GM12865 (cell line): ENCODE measurements around the gene SPEM2.

Experiments used
- DNase-seq: peaks from one replicate; pipeline ENCODE4 v3.0.0; 2010; ENCODE audit warnings: low read depth
- H3K4me3 ChIP-seq: 2 replicates; pipeline ENCODE4 v1.5.1; 2011; ENCODE audit warnings: mild to moderate bottlenecking, low read depth, low read length, control low read depth
- CTCF ChIP-seq: IDR thresholded peaks from 2 replicates; pipeline ENCODE4 v1.5.1; 2011; ENCODE audit warnings: low read length, control low read depth, low read depth, inconsistent platforms; ENCODE audit not compliant: insufficient read depth; ENCODE audit errors: missing control alignments

The SPEM2 gene

GRCh38 chr17:7437950-7438614 lies 12.7 kb downstream of the SPEM2 start:
- DNase-seq = peak; percentile 39
- no peak for TF ChIP-seq CTCF
- H3K4me3 ChIP-seq = peak overlapping the region; percentile 92

DNA sequence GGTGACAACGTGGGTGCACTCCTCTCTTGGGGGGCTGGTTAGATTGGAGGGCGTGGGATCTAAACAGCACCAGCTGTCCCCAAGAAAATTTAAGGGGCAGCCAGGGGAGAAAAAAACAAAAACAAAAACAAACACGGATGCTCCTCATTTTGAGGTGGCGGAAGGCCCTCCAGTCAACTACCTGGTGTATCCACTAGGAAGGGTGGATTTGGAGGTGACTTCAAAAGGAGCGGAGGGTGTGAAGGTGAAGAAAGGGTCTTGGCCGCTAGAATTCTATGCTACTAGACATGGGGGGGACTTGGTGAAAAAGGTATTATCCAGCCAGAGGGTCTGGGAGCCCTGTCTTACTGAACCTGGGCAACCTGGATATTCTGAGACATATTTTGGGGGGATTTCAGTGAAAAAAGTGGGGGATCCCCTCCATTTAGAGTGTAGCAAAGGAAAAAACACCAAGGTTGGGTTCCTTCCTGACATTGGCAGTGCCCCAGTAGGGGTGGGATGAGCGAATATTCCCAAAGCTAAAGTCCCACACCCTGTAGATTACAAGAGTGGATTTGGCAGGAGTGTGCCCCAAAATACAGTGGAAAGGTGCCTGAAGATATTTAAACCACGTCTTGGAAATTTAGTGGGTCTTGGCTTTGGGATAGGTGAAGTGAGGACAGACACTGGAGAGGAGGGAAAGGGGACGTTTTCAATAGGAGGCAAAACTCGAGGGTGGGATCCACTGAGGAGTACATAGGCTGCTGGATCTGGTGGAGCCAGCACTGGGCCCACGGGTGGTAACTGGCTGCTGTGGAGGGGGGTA lies 13.4 kb downstream of the SPEM2 start:
- no peak for DNase-seq
- peak overlapping the region; percentile 92 for H3K4me3 ChIP-seq
- no peak for TF ChIP-seq CTCF

DNA sequence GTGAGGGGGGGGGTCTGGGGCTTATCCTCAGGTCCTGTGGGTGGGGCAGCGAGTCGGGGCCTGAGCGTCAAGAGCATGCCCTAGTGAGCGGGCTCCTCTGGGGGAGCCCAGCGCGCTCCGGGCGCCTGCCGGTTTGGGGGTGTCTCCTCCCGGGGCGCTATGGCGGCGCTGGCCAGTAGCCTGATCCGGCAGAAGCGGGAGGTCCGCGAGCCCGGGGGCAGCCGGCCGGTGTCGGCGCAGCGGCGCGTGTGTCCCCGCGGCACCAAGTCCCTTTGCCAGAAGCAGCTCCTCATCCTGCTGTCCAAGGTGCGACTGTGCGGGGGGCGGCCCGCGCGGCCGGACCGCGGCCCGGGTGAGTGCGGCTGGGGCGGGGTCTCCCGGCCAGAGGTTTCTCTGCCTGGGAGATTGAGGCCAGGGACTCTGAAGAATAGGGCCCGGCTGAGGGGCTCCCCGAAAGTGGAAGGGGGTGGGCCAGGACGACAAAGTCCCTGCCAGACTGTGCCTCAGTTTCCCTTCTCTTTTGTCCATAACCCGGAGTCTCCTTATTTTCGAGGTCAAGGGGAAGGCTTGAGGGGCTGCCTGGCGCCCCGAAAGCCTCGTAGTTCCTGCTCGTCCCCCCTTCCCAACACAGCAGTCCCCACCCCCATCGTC lies 14.2 kb downstream of the SPEM2 start, which contains the start of gene FGF11:
Gene FGF11, plus strand, starts transcription at position 51 of the 651 bp plus-strand sequence. Its CDS starts 109 bp downstream, at position 160.
- no peak for DNase-seq
- no peak for TF ChIP-seq CTCF
- H3K4me3 ChIP-seq = peak within 1 kb of the TSS; percentile 92

DNA sequence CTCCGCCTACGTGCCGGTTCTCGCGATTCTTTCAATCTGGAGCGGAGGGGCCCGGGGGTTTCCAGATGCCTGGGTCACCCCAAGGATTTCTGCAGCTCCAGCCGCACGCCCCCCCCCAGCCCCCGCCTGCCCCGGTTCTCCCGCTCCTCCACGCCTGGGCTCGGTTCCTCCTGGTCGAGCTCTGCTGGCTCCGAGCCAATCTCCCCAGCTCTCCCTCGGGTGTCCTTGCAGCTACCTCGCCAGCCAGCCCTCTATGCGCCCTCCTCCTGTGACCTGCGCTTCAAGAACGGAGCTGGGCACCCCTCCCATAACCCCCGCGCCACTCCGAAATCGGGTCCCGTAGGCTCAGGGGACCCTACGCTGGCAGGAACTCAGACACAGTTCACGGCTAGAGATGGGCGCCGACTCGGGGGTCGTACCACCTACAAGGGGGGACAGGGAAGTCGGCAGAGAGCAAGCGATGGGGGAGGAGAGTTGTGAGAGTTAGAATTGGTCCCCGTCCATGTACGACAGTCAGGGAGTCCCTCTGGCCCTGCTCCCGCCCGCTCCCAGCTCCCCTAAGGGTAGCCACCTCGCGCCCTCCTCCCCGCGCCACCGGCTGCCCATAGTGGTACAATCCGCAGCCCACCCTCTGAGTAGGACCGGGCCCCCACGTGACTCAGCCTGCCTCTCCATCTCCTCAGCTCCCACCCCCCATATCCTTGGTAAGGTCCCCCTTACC lies 14.9 kb downstream of the SPEM2 start:
- DNase-seq = peak; percentile 58
- no peak for TF ChIP-seq CTCF
- H3K4me3 ChIP-seq = peak overlapping the region; percentile 92

GRCh38 chr17:7440834-7441195 lies 15.4 kb downstream of the SPEM2 start:
- no peak for TF ChIP-seq CTCF
- DNase-seq = peak; percentile 51
- peak overlapping the region; percentile 92 for H3K4me3 ChIP-seq

DNA sequence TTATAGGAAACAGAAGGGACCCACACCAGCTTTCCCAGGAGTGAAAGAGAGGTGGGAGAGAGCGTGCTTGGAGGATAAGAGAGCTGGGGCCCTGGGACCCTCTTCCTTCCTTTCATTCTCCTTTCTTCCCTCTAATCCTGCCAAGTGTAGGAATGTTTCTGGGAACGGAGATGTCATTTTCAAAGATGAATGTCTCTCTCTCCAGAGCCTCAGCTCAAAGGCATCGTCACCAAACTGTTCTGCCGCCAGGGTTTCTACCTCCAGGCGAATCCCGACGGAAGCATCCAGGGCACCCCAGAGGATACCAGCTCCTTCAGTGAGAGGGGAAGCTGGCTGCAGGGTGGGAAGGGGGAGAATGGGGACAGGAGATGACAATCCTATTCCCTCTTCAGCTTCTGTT lies 15.8 kb downstream of the SPEM2 start:
- TF ChIP-seq CTCF = no peak
- no peak for DNase-seq
- H3K4me3 ChIP-seq = peak overlapping the region; percentile 92
